SU-DHL-6 (cell line): Measurements from ENCODE around the gene IRX4.

Experiments used
- H2AFZ ChIP-seq: fragments of 200-600 bp; sonication (generic); 2 replicates; pipeline ENCODE4 v1.6.1; 2014; ENCODE audit warnings: low read depth, mild to moderate bottlenecking, moderate library complexity, mixed read lengths, antibody characterized with exemption, low read length; ENCODE audit not compliant: severe bottlenecking
- H3F3A ChIP-seq: fragments of 200-600 bp; shearing (Covaris generic); 2 replicates; pipeline ENCODE4 v1.6.0; 2016; ENCODE audit warnings: antibody characterized with exemption, mild to moderate bottlenecking; ENCODE audit not compliant: insufficient read depth
- H3K27ac ChIP-seq: fragments of 200-600 bp; sonication (generic); 2 replicates; pipeline ENCODE4 v1.5.1; 2016; ENCODE audit warnings: low read depth, mild to moderate bottlenecking, low read length, moderate library complexity, mixed read lengths
- H3K27me3 ChIP-seq: fragments of 200-600 bp; sonication (generic), shearing (Covaris generic); 2 replicates; pipeline ENCODE4 v1.6.0; 2014; ENCODE audit warnings: mild to moderate bottlenecking, low read length
- H3K36me3 ChIP-seq: fragments of 200-600 bp; sonication (generic); 2 replicates; pipeline ENCODE4 v1.6.1; 2014; ENCODE audit warnings: mild to moderate bottlenecking, low read length, mixed read lengths
- H3K4me2 ChIP-seq: fragments of 300-600, 200-600 bp; shearing (Covaris generic), sonication (generic); 2 replicates; pipeline ENCODE4 v1.6.0; 2014; ENCODE audit warnings: low read length, low read depth, mild to moderate bottlenecking; ENCODE audit not compliant: poor library complexity, severe bottlenecking
- H3K4me3 ChIP-seq: fragments of 200-600 bp; sonication (generic); 2 replicates; pipeline ENCODE4 v1.5.1; 2014; ENCODE audit warnings: antibody characterized with exemption, low read length, mild to moderate bottlenecking, mixed read lengths; ENCODE audit not compliant: insufficient read depth, poor library complexity, severe bottlenecking
- H3K79me2 ChIP-seq: fragments of 200-600 bp; sonication (generic); 2 replicates; pipeline ENCODE4 v1.6.1; 2014; ENCODE audit warnings: mild to moderate bottlenecking, low read length, moderate library complexity; ENCODE audit not compliant: insufficient read depth
- H3K9ac ChIP-seq: fragments of 200-600 bp; sonication (generic); 2 replicates; pipeline ENCODE4 v1.7.0; 2014; ENCODE audit warnings: mild to moderate bottlenecking, low read length
- H3K9me2 ChIP-seq: fragments of 200-600 bp; sonication (generic); replicated peaks from 2 replicates; pipeline ENCODE4 v1.6.1; 2014; ENCODE audit warnings: low read length; ENCODE audit not compliant: insufficient read depth
- H3K9me3 ChIP-seq: fragments of 200-600 bp; sonication (generic); 2 replicates; pipeline ENCODE4 v1.6.1; 2014; ENCODE audit warnings: low read length, mixed read lengths; ENCODE audit not compliant: insufficient read depth
- H4K20me1 ChIP-seq: fragments of 200-600 bp; sonication (generic); 2 replicates; pipeline ENCODE4 v1.6.1; 2014; ENCODE audit warnings: low read depth, mild to moderate bottlenecking, antibody characterized with exemption, low read length, moderate library complexity, mixed read lengths
- CTCF ChIP-seq: fragments of 200-600 bp; sonication (generic); IDR thresholded peaks from one replicate; pipeline ENCODE4 v1.5.1; 2017; ENCODE audit warnings: antibody characterized with exemption, mild to moderate bottlenecking, low read length, moderate library complexity; ENCODE audit not compliant: insufficient read depth, poor library complexity, severe bottlenecking
- EZH2phosphoT487 ChIP-seq: fragments of 200-600 bp; sonication (generic), shearing (Covaris generic); conservative IDR thresholded peaks from 2 replicates; pipeline ENCODE4 v1.6.1; 2018; ENCODE audit warnings: mild to moderate bottlenecking, antibody characterized with exemption, low read length, moderate library complexity, mixed read lengths

Gene IRX4

DNA sequence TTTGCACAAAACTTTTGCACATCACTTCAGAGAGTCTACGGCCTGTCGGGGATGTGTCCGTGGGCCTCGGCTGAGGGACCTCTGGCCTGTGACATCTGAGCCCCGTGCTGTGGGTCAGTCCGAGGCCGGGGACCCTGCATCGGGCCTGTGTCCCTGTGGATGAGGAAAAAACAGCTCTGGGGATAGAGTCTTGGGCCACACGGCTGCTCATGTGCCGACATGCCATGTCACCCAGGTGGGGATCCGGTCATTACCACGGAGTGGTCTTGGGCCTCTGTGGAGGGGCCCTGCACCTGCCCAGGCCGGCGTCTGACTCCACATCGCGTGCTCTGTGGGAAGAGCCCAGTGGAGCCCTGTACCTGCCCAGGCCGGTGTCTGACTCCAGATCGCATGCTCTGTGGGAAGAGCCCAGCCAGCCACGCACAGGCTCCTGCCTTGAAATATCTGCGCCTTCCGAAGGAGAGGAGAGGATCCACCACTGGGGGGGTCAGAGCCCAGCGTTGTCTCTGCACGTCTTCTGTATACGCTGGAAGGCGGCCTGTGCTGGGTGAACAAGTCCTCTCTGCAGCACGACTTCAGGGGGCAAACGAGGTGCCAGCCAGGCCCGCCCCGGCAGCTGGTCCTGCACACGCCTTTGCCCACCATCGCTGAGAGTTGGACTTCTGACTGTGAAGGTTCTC lies 27.5 kb upstream of the IRX4 start:
- H3K9me2 ChIP-seq: no peaks in the 10 kb centered on the region
- no peaks in the 10 kb centered on the region for H3K27me3 ChIP-seq
- no peaks in the 10 kb centered on the region for H3K9me3 ChIP-seq
- no peaks in the 10 kb centered on the region for H3K36me3 ChIP-seq
- no peak for TF ChIP-seq CTCF
- no peak for TF ChIP-seq EZH2phosphoT487
- no peak overlapping the region for H3K27ac ChIP-seq
- H3K9ac ChIP-seq: no peak overlapping the region
- H3K4me3 ChIP-seq: no peak overlapping the region
- H2AFZ ChIP-seq: no peak overlapping the region
- H3K4me2 ChIP-seq: no peak overlapping the region
- H3F3A ChIP-seq: no peaks in the 10 kb centered on the region
- no peaks in the 10 kb centered on the region for H3K79me2 ChIP-seq
- H4K20me1 ChIP-seq: no peaks in the 10 kb centered on the region

- Histone ChIP-seq H2AFZ (no peak overlapping the region), H3K9me2 (no peaks in the 10 kb centered on the region), H3K36me3 (no peaks in the 10 kb centered on the region), H3K79me2 (no peaks in the 10 kb centered on the region), H3K27ac (no peak overlapping the region), H4K20me1 (no peaks in the 10 kb centered on the region), H3K9me3 (no peaks in the 10 kb centered on the region), H3K4me2 (no peak overlapping the region), H3K9ac (no peak overlapping the region), H3K4me3 (no peak overlapping the region), H3K27me3 (no peaks in the 10 kb centered on the region), H3F3A (no peaks in the 10 kb centered on the region)
- TF ChIP-seq CTCF: no peak
Measured at GRCh38 chr5:1909346-1909985, 26.7 kb upstream of the IRX4 start.

DNA sequence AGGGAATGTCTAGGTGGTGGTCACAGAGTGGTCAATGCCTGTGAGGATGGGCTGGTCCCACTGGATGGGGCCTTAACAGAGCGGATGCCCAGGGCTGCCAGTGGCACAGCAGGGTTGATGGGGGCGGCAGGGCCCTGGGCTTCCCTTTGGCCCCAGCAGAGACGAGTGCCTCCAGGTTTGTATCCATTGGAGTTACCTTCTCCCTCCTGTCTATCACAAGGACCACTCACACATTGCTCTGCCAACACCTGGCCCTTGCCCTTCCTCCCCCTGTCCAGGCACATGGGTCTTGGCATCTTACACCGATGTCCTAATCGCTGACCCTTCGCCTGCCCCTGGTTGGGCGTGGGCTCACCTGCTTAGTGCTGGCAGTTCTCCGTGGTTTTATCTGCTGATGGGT lies 26.2 kb upstream of the IRX4 start:
- Histone ChIP-seq H3K9me3 (no peaks in the 10 kb centered on the region), H3K27ac (no peak overlapping the region), H3K36me3 (no peaks in the 10 kb centered on the region), H4K20me1 (no peaks in the 10 kb centered on the region), H3K79me2 (no peaks in the 10 kb centered on the region), H3K9me2 (no peaks in the 10 kb centered on the region), H3K4me2 (no peak overlapping the region), H2AFZ (no peak overlapping the region), H3K27me3 (no peaks in the 10 kb centered on the region), H3F3A (no peaks in the 10 kb centered on the region), H3K4me3 (no peak overlapping the region), H3K9ac (no peak overlapping the region)
- TF ChIP-seq EZH2phosphoT487: no peak
- no peak for TF ChIP-seq CTCF
